ENCODE measurements around the gene TENM4. TPM values are rescaled to one million over a fixed set of nuclear protein-coding genes. Genes with fewer than 3 reads are reported as not detected.

The TENM4 gene
- total and polyA plus RNA-seq, 2 of the 8 experiments (the other 6 are each of a cell fraction or from before 2014, with no cell fraction given) = 3.5 to 7.2 TPM

- DNase-seq (ENCODE audit: low read depth in 1 of 2, low spot score in 2 of 2) (peak in 1 of 2 experiments; percentile 8), FAIRE-seq (no peak)
- Histone ChIP-seq H2BK12ac (ENCODE audit: low read depth, low read length) (no peak overlapping the region), H2BK20ac (ENCODE audit: low read length) (no peak overlapping the region), H4K20me1 (replicated peaks in 1 of 2; ENCODE audit: control insufficient read depth in 1 of 2, insufficient read depth in 2 of 2, low read length in 2 of 2) (no peaks in the 10 kb centered on the region), H3K27ac (ENCODE audit: low read depth, low read length) (no peak overlapping the region), H3K4me3 (ENCODE audit: extremely low read depth in 1 of 4, insufficient read depth in 2 of 4, low read depth in 3 of 4, low read length in 4 of 4) (no peak overlapping the region), H3K14ac (ENCODE audit: insufficient read length) (no peak overlapping the region), H3K9ac (replicated peaks in 1 of 4; ENCODE audit: extremely low read depth in 1 of 4, low read depth in 3 of 4, low read length in 3 of 4) (no peak overlapping the region), H3K56ac (replicated peaks; ENCODE audit: insufficient read length, low read depth, low read length) (no peak overlapping the region), H2BK15ac (ENCODE audit: low read length) (no peak overlapping the region), H3K27me3 (replicated peaks in 1 of 4; ENCODE audit: control insufficient read depth in 3 of 4, extremely low read depth in 1 of 4, insufficient read depth in 3 of 4, low read length in 3 of 4) (no peaks in the 10 kb centered on the region; a peak in 1 of 7 replicates), H4K8ac (ENCODE audit: extremely low read depth, insufficient read depth, low read length) (no peak overlapping the region), H3K79me2 (ENCODE audit: control insufficient read depth in 1 of 2, insufficient read depth in 2 of 2, low read length in 2 of 2) (no peaks in the 10 kb centered on the region), H3K23ac (ENCODE audit: insufficient read length) (no peak overlapping the region), H3K9me3 (ENCODE audit: insufficient read depth in 2 of 2, low read depth in 1 of 2, low read length in 1 of 2) (no peaks in the 10 kb centered on the region), H2BK120ac (replicated peaks; ENCODE audit: low read depth, low read length) (no peak overlapping the region), H3K4ac (replicated peaks; ENCODE audit: insufficient read length, low read depth, low read length) (no peak overlapping the region), H4K91ac (replicated peaks; ENCODE audit: insufficient read length, low read length) (no peak overlapping the region), H3K23me2 (ENCODE audit: low read depth, low read length) (no peaks in the 10 kb centered on the region), H3K79me1 (ENCODE audit: low read depth, low read length) (no peaks in the 10 kb centered on the region), H2BK5ac (ENCODE audit: low read depth, low read length) (no peak overlapping the region), H2AFZ (ENCODE audit: low read length) (no peak overlapping the region), H3K36me3 (ENCODE audit: control insufficient read depth in 2 of 4, insufficient read depth in 4 of 4, low read length in 3 of 4) (no peaks in the 10 kb centered on the region; a peak in 1 of 8 replicates), H2AK5ac (ENCODE audit: low read depth, low read length) (no peak overlapping the region), H3K18ac (ENCODE audit: extremely low read depth, low read length) (no peak overlapping the region), H3K4me2 (ENCODE audit: insufficient read depth in 1 of 2, low read depth in 2 of 2, low read length in 2 of 2) (no peak overlapping the region), H3K4me1 (replicated peaks in 1 of 4; ENCODE audit: control insufficient read depth in 3 of 4, insufficient read depth in 4 of 4, low read length in 3 of 4) (peaks cover 0 to 2% (median 0%) of the 10 kb centered on the region in 4 experiments; a peak in 1 of 7 replicates), H4K5ac (ENCODE audit: insufficient read length, low read depth, low read length) (no peak overlapping the region)
- 79% methylated on average over 6 of the region's 6 CpGs; no CpG with 5 or more reads in 1 of the 2 experiments for WGBS, 2 experiments (ENCODE audit: extremely low coverage in 1 of 2, insufficient coverage in 1 of 2, insufficient read length in 1 of 2, insufficient replicate concordance in 2 of 2, low coverage in 1 of 2, low lambda C conversion rate in 2 of 2, missing lambda C conversion rate in 1 of 2)
- CTCF ChIA-PET (ENCODE audit: partially characterized antibody) = interaction anchor here (0.6 to 11.2 kb wide), 52 partner anchors 12 to 1051 kb away, joined by 3 to 314 read pairs (median 6); no protein-coding TSS in a partner anchor
- POLR2A ChIA-PET (ENCODE audit: partially characterized antibody) = interaction anchor here (2.6 kb wide), 1 partner anchor 68 kb away, joined by 7 read pairs; no protein-coding TSS in a partner anchor
- no peak for TF ChIP-seq CHD2 (IDR thresholded peaks at IDR 0.05; ENCODE audit: low read length)
- TF ChIP-seq MAFK (IDR thresholded peaks at IDR 0.05; ENCODE audit: low read depth, low read length) = no peak
- no peak for TF ChIP-seq RNF2 (IDR thresholded peaks at IDR 0.05; ENCODE audit: borderline replicate concordance, low read depth, low read length, missing control alignments, poor library complexity, severe bottlenecking)
- TF ChIP-seq JUND (IDR thresholded peaks at IDR 0.05; ENCODE audit: low read length) = no peak
- no peak for TF ChIP-seq KDM4A (IDR thresholded peaks at IDR 0.05; ENCODE audit: low read depth, low read length, severe bottlenecking)
- TF ChIP-seq TAF1 (IDR thresholded peaks at IDR 0.05; ENCODE audit: low read depth, low read length) = no peak
- TF ChIP-seq POLR2AphosphoS5 (IDR thresholded peaks at IDR 0.05; ENCODE audit: low read depth, low read length) = no peak
- TF ChIP-seq KDM5A (IDR thresholded peaks at IDR 0.05; ENCODE audit: low read length) = no peak
- no peak for TF ChIP-seq SIRT6 (IDR thresholded peaks at IDR 0.05; ENCODE audit: low read length)
- no peak for TF ChIP-seq RXRA (IDR thresholded peaks at IDR 0.05; ENCODE audit: insufficient read depth, low read depth, low read length)
- no peak for TF ChIP-seq EGR1 (IDR thresholded peaks at IDR 0.05; ENCODE audit: borderline replicate concordance, low read depth, low read length)
- TF ChIP-seq EP300 (IDR thresholded peaks at IDR 0.05; ENCODE audit: borderline replicate concordance in 1 of 2, low read depth in 2 of 2, low read length in 2 of 2) = no peak
Measured at GRCh38 chr11:78647266-78647915, 793.4 kb downstream of the TENM4 start.
